ENCODE data around the gene ZNF221. TPM values are rescaled to one million over a fixed set of nuclear protein-coding genes. Genes with fewer than 3 reads are reported as not detected.

Gene ZNF221
- total and polyA plus RNA-seq, 2 donors (not counting 1 experiment from before 2014, with no cell fraction given) = 0.63 to 7.0 TPM

GRCh38 chr19:43960411-43960810, 9.4 kb downstream of the ZNF221 start:
- CTCF ChIA-PET = no interaction called here
- DNase-seq (no peak), ATAC-seq (ENCODE audit: low read depth) (no peak)
- Histone ChIP-seq H3K9me3 (ENCODE audit: control extremely low read depth in 1 of 3, control insufficient read depth in 2 of 3, insufficient read depth in 1 of 3, low read length in 2 of 3) (peaks cover 21 to 58% (median 22%) of the 10 kb centered on the region in 3 donors), H4K20me1 (ENCODE audit: control insufficient read depth, insufficient read depth, low read length, poor library complexity, severe bottlenecking) (no peaks in the 10 kb centered on the region), H3K4me2 (replicated peaks; ENCODE audit: low read depth, low read length, poor library complexity, severe bottlenecking) (no peak overlapping the region), H3K79me2 (ENCODE audit: control insufficient read depth, insufficient read depth, low read length) (no peaks in the 10 kb centered on the region), H2AFZ (ENCODE audit: insufficient read depth, low read depth, low read length, poor library complexity, severe bottlenecking) (no peak overlapping the region), H3K36me3 (replicated peaks in 1 of 2; ENCODE audit: control extremely low read depth in 1 of 2, control insufficient read depth in 1 of 2, extremely low read depth in 1 of 2, insufficient read depth in 2 of 2, low read length in 1 of 2) (peaks cover 6% of the 10 kb centered on the region in 2 experiments), H3K9ac (ENCODE audit: low read length) (no peak overlapping the region), H3K27ac (ENCODE audit: low read length in 2 of 2) (no peak overlapping the region), H3K4me1 (ENCODE audit: control insufficient read depth in 2 of 2, insufficient read depth in 2 of 2, low read length in 2 of 2) (no peaks in the 10 kb centered on the region), H3K4me3 (ENCODE audit: control extremely low read depth in 1 of 5, extremely low read depth in 1 of 5, insufficient read depth in 1 of 5, low read depth in 2 of 5, low read length in 4 of 5) (no peak overlapping the region), H3K27me3 (replicated peaks in 1 of 4; ENCODE audit: control extremely low read depth in 1 of 4, control insufficient read depth in 3 of 4, insufficient read depth in 4 of 4, low read length in 3 of 4) (no peaks in the 10 kb centered on the region)
- no peak overlapping the region for H3K4me3 Mint-ChIP-seq
- POLR2A ChIA-PET = no interaction called here
- intact Hi-C loops (cut with micrococcal nuclease) = no loop called here
- no peaks in the 10 kb centered on the region for H3K27me3 Mint-ChIP-seq
- H3K9me3 Mint-ChIP-seq (ENCODE audit: insufficient read depth) = peaks cover 16% of the 10 kb centered on the region
- H3K27ac Mint-ChIP-seq = no peak overlapping the region
- 68% methylated on average over 4 of the region's 4 CpGs for WGBS (ENCODE audit: insufficient coverage)
- H3K4me1 Mint-ChIP-seq = no peaks in the 10 kb centered on the region
- no peak for TF ChIP-seq EZH2 (IDR thresholded peaks at IDR 0.05; ENCODE audit: borderline replicate concordance, insufficient read depth, low read depth, low read length, poor library complexity, severe bottlenecking)
- TF ChIP-seq, protein P1, sequence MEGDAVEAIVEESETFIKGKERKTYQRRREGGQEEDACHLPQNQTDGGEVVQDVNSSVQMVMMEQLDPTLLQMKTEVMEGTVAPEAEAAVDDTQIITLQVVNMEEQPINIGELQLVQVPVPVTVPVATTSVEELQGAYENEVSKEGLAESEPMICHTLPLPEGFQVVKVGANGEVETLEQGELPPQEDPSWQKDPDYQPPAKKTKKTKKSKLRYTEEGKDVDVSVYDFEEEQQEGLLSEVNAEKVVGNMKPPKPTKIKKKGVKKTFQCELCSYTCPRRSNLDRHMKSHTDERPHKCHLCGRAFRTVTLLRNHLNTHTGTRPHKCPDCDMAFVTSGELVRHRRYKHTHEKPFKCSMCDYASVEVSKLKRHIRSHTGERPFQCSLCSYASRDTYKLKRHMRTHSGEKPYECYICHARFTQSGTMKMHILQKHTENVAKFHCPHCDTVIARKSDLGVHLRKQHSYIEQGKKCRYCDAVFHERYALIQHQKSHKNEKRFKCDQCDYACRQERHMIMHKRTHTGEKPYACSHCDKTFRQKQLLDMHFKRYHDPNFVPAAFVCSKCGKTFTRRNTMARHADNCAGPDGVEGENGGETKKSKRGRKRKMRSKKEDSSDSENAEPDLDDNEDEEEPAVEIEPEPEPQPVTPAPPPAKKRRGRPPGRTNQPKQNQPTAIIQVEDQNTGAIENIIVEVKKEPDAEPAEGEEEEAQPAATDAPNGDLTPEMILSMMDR (IDR thresholded peaks at IDR 0.05) = no peak

GRCh38 chr19:43966079-43966694, 15.2 kb downstream of the ZNF221 start:
- H3K27ac ChIP-seq (ENCODE audit: low read length in 2 of 2) = no peak overlapping the region
- CTCF ChIA-PET = no interaction called here
- no peak for TF ChIP-seq EZH2 (IDR thresholded peaks at IDR 0.05; ENCODE audit: borderline replicate concordance, insufficient read depth, low read depth, low read length, poor library complexity, severe bottlenecking)
- TF ChIP-seq, protein P1 (IDR thresholded peaks at IDR 0.05) = no peak
- H3K4me3 ChIP-seq (ENCODE audit: control extremely low read depth in 1 of 5, extremely low read depth in 1 of 5, insufficient read depth in 1 of 5, low read depth in 2 of 5, low read length in 4 of 5) = peak overlapping the region in 1 of 5 experiments; percentile 19
- peaks cover 28% of the 10 kb centered on the region for H3K9me3 Mint-ChIP-seq (ENCODE audit: insufficient read depth)
- no peak for ATAC-seq (ENCODE audit: low read depth)
- no peaks in the 10 kb centered on the region for H3K4me1 Mint-ChIP-seq
- no peak overlapping the region for H2AFZ ChIP-seq (ENCODE audit: insufficient read depth, low read depth, low read length, poor library complexity, severe bottlenecking)
- no peaks in the 10 kb centered on the region for H3K27me3 ChIP-seq (replicated peaks in 1 of 4; ENCODE audit: control extremely low read depth in 1 of 4, control insufficient read depth in 3 of 4, insufficient read depth in 4 of 4, low read length in 3 of 4)
- intact Hi-C loops (cut with micrococcal nuclease) = no loop called here
- WGBS (ENCODE audit: insufficient coverage) = 92% methylated on average over 2 of the region's 3 CpGs
- peaks cover 25 to 63% (median 32%) of the 10 kb centered on the region in 3 donors for H3K9me3 ChIP-seq (ENCODE audit: control extremely low read depth in 1 of 3, control insufficient read depth in 2 of 3, insufficient read depth in 1 of 3, low read length in 2 of 3)
- H3K9ac ChIP-seq (ENCODE audit: low read length) = no peak overlapping the region
- no peaks in the 10 kb centered on the region for H3K4me1 ChIP-seq (ENCODE audit: control insufficient read depth in 2 of 2, insufficient read depth in 2 of 2, low read length in 2 of 2)
- no peaks in the 10 kb centered on the region for H3K27me3 Mint-ChIP-seq
- no peak for DNase-seq
- POLR2A ChIA-PET = no interaction called here
- H3K4me2 ChIP-seq (replicated peaks; ENCODE audit: low read depth, low read length, poor library complexity, severe bottlenecking) = no peak overlapping the region
- H3K79me2 ChIP-seq (ENCODE audit: control insufficient read depth, insufficient read depth, low read length) = no peaks in the 10 kb centered on the region
- peaks cover 7 to 20% of the 10 kb centered on the region in 2 experiments for H3K36me3 ChIP-seq (replicated peaks in 1 of 2; ENCODE audit: control extremely low read depth in 1 of 2, control insufficient read depth in 1 of 2, extremely low read depth in 1 of 2, insufficient read depth in 2 of 2, low read length in 1 of 2)
- no peaks in the 10 kb centered on the region for H4K20me1 ChIP-seq (ENCODE audit: control insufficient read depth, insufficient read depth, low read length, poor library complexity, severe bottlenecking)
- H3K27ac Mint-ChIP-seq = no peak overlapping the region
- no peak overlapping the region for H3K4me3 Mint-ChIP-seq
